ENCODE measurements around the gene POU6F2. TPM values are rescaled to one million over a fixed set of nuclear protein-coding genes. Genes with fewer than 3 reads are reported as not detected.
A peak's percentile ranks its signal among the peaks of the same experiment; 100 is the strongest.

The POU6F2 gene
- total and polyA plus RNA-seq, 2 donors (not counting 1 experiment from before 2014, with no cell fraction given), result under 0.01 TPM; not detected in 1

DNA sequence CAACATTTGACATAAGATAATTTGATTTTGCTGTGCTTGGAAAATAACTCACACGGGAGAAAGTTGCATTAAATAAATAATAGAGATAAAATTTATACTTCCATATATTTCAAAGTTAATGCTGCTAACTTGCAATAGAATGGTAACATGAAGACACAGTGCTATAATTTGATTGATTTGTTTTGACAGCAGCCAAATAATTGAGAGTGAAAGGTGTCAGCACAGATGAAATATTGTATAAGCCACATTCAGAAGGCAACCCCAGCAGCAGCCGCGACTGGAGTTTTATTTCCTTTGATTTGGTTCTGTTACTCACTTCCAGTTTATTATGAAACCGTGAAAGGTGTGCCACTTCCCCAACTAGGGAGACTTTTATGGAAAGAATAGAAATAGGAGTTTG, 242.2 kb downstream of the POU6F2 start:
- Histone ChIP-seq H4K20me1 (ENCODE audit: control insufficient read depth, extremely low read depth, insufficient read depth, low read length) (no peaks in the 10 kb centered on the region), H3K9me3 (ENCODE audit: control insufficient read depth, insufficient read depth, low read depth, low read length) (no peaks in the 10 kb centered on the region), H3K4me2 (ENCODE audit: extremely low read depth, insufficient read depth, low read length) (no peak overlapping the region), H3K79me2 (ENCODE audit: control insufficient read depth, insufficient read depth, low read length) (no peaks in the 10 kb centered on the region), H3K36me3 (ENCODE audit: control insufficient read depth, insufficient read depth, low read length) (no peaks in the 10 kb centered on the region), H3K27ac (ENCODE audit: insufficient read depth, low read length) (no peak overlapping the region), H3K4me3 (replicated peaks in 1 of 4; ENCODE audit: control extremely low read depth in 1 of 4, insufficient read depth in 1 of 4, low read depth in 3 of 4, low read length in 4 of 4) (no peak overlapping the region), H3K4me1 (ENCODE audit: control insufficient read depth, extremely low read depth, insufficient read depth, low read length) (no peaks in the 10 kb centered on the region), H2AFZ (ENCODE audit: low read length) (no peak overlapping the region), H3K27me3 (ENCODE audit: control insufficient read depth, insufficient read depth, low read length) (no peaks in the 10 kb centered on the region), H3K9ac (ENCODE audit: insufficient read depth, low read length) (no peak overlapping the region)
- no peak for DNase-seq (ENCODE audit: low read depth in 2 of 2)
- TF ChIP-seq EZH2 (IDR thresholded peaks at IDR 0.05; ENCODE audit: low read length, missing control alignments), result no peak
- TF ChIP-seq, protein P1, sequence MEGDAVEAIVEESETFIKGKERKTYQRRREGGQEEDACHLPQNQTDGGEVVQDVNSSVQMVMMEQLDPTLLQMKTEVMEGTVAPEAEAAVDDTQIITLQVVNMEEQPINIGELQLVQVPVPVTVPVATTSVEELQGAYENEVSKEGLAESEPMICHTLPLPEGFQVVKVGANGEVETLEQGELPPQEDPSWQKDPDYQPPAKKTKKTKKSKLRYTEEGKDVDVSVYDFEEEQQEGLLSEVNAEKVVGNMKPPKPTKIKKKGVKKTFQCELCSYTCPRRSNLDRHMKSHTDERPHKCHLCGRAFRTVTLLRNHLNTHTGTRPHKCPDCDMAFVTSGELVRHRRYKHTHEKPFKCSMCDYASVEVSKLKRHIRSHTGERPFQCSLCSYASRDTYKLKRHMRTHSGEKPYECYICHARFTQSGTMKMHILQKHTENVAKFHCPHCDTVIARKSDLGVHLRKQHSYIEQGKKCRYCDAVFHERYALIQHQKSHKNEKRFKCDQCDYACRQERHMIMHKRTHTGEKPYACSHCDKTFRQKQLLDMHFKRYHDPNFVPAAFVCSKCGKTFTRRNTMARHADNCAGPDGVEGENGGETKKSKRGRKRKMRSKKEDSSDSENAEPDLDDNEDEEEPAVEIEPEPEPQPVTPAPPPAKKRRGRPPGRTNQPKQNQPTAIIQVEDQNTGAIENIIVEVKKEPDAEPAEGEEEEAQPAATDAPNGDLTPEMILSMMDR (conservative IDR thresholded peaks at IDR 0.05 in 1 of 2, IDR thresholded peaks at IDR 0.05 in 1 of 2; ENCODE audit: low read depth in 1 of 2, low read length in 2 of 2), result no peak

DNA sequence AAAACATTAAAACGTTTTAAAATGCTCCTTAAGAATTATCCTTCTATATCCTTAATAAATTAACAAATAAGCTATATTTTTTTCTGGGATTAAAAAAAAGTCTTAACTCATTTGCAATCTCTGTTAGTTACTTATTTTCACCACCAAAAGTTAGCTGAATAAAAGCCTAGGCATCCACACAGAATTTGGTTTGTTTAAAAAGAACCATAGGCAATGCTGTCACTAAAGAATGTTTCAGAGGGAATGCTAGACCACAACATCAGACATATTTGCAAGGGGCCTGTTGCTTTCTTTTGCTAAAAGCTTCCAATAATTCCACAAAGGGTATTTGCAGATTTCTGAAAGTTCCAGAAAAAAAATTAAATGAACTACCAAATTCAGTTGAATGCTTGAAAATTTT, 244.2 kb downstream of the POU6F2 start:
- Histone ChIP-seq H3K27ac (ENCODE audit: insufficient read depth, low read length) (no peak overlapping the region), H3K4me3 (replicated peaks in 1 of 4; ENCODE audit: control extremely low read depth in 1 of 4, insufficient read depth in 1 of 4, low read depth in 3 of 4, low read length in 4 of 4) (no peak overlapping the region), H3K36me3 (ENCODE audit: control insufficient read depth, insufficient read depth, low read length) (no peaks in the 10 kb centered on the region), H3K79me2 (ENCODE audit: control insufficient read depth, insufficient read depth, low read length) (no peaks in the 10 kb centered on the region), H3K9ac (ENCODE audit: insufficient read depth, low read length) (no peak overlapping the region), H4K20me1 (ENCODE audit: control insufficient read depth, extremely low read depth, insufficient read depth, low read length) (no peaks in the 10 kb centered on the region), H2AFZ (ENCODE audit: low read length) (no peak overlapping the region), H3K27me3 (ENCODE audit: control insufficient read depth, insufficient read depth, low read length) (no peaks in the 10 kb centered on the region), H3K4me2 (ENCODE audit: extremely low read depth, insufficient read depth, low read length) (no peak overlapping the region), H3K9me3 (ENCODE audit: control insufficient read depth, insufficient read depth, low read depth, low read length) (no peaks in the 10 kb centered on the region), H3K4me1 (ENCODE audit: control insufficient read depth, extremely low read depth, insufficient read depth, low read length) (no peaks in the 10 kb centered on the region)
- TF ChIP-seq, protein P1 (conservative IDR thresholded peaks at IDR 0.05 in 1 of 2, IDR thresholded peaks at IDR 0.05 in 1 of 2; ENCODE audit: low read depth in 1 of 2, low read length in 2 of 2), result no peak
- TF ChIP-seq EZH2 (IDR thresholded peaks at IDR 0.05; ENCODE audit: low read length, missing control alignments), result no peak
- DNase-seq (ENCODE audit: low read depth in 2 of 2), result peak in 1 of 2 donors; percentile 8

DNA sequence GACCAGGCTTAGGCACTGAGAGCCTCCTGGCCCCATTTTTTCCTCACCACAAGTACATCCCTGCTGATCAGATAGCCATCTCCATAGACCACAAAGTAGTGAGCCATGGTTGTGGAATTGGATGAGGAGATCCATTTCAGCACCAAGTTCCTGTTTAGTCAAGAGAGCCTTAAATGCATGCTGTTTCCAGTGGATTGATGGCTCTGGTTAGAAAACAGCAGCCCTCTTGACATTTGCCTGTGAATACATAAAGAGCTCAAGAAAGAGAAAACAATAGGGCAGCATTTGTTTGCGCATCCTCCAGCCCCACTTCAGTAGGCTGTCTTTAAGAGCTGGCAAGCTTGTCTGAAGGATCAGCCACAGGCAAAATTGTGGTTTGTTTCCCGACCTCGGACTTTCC, 251.2 kb downstream of the POU6F2 start:
- H3K4me3 ChIP-seq (replicated peaks in 1 of 4; ENCODE audit: control extremely low read depth in 1 of 4, insufficient read depth in 1 of 4, low read depth in 3 of 4, low read length in 4 of 4), result no peak overlapping the region
- H3K9ac ChIP-seq (ENCODE audit: insufficient read depth, low read length), result no peak overlapping the region
- peak in 1 of 2 donors; percentile 58 for DNase-seq (ENCODE audit: low read depth in 2 of 2)
- no peak overlapping the region for H3K27ac ChIP-seq (ENCODE audit: insufficient read depth, low read length)
- H2AFZ ChIP-seq (ENCODE audit: low read length), result no peak overlapping the region
- H4K20me1 ChIP-seq (ENCODE audit: control insufficient read depth, extremely low read depth, insufficient read depth, low read length), result no peaks in the 10 kb centered on the region
- H3K9me3 ChIP-seq (ENCODE audit: control insufficient read depth, insufficient read depth, low read depth, low read length), result no peaks in the 10 kb centered on the region
- H3K36me3 ChIP-seq (ENCODE audit: control insufficient read depth, insufficient read depth, low read length), result no peaks in the 10 kb centered on the region
- H3K4me2 ChIP-seq (ENCODE audit: extremely low read depth, insufficient read depth, low read length), result no peak overlapping the region
- no peaks in the 10 kb centered on the region for H3K79me2 ChIP-seq (ENCODE audit: control insufficient read depth, insufficient read depth, low read length)
- TF ChIP-seq EZH2 (IDR thresholded peaks at IDR 0.05; ENCODE audit: low read length, missing control alignments), result no peak
- TF ChIP-seq, protein P1 (conservative IDR thresholded peaks at IDR 0.05 in 1 of 2, IDR thresholded peaks at IDR 0.05 in 1 of 2; ENCODE audit: low read depth in 1 of 2, low read length in 2 of 2), result no peak
- no peaks in the 10 kb centered on the region for H3K4me1 ChIP-seq (ENCODE audit: control insufficient read depth, extremely low read depth, insufficient read depth, low read length)
- no peaks in the 10 kb centered on the region for H3K27me3 ChIP-seq (ENCODE audit: control insufficient read depth, insufficient read depth, low read length)

Data from fibroblast of lung (primary cell).